IPS-20b (cell line): ENCODE results near the gene ADGRE3.
"Not testable (repeated sequence)": the region's sequence is repeated elsewhere in the genome, so short reads cannot be mapped to it uniquely, and the experiment has no call there.

Experiments used
- H3K27ac ChIP-seq: one replicate; pipeline ENCODE4 v1.5.1; 2013; ENCODE audit warnings: low read length
- H3K27me3 ChIP-seq: 2 replicates; pipeline ENCODE4 v1.6.1; 2013; ENCODE audit warnings: mild to moderate bottlenecking, low read length, inconsistent platforms; ENCODE audit not compliant: insufficient read depth
- H3K36me3 ChIP-seq: 2 replicates; pipeline ENCODE4 v1.6.1; 2013; ENCODE audit warnings: low read depth, mild to moderate bottlenecking, inconsistent platforms, low read length, moderate library complexity; ENCODE audit not compliant: insufficient read depth
- H3K4me1 ChIP-seq: 2 replicates; pipeline ENCODE4 v1.6.1; 2013; ENCODE audit warnings: mild to moderate bottlenecking, control low read depth, inconsistent platforms, low read length, moderate library complexity; ENCODE audit not compliant: insufficient read depth
- H3K4me3 ChIP-seq: 2 replicates; pipeline ENCODE4 v1.5.1; 2013; ENCODE audit warnings: mild to moderate bottlenecking, low read length, inconsistent platforms
- H3K9ac ChIP-seq: 2 replicates; pipeline ENCODE4 v1.6.1; 2013; ENCODE audit warnings: low read depth, mild to moderate bottlenecking, inconsistent platforms, low read length, moderate library complexity
- H3K9me3 ChIP-seq: 2 replicates; pipeline ENCODE4 v1.6.1; 2013; ENCODE audit warnings: mild to moderate bottlenecking, low read depth, low read length, inconsistent platforms; ENCODE audit not compliant: insufficient read depth

Gene ADGRE3

GRCh38 chr19:14619404-14619803, 55.2 kb downstream of the ADGRE3 start:
- H3K27ac ChIP-seq = no peak overlapping the region
- H3K4me3 ChIP-seq = no peak overlapping the region
- no peaks in the 10 kb centered on the region for H3K27me3 ChIP-seq
- no peaks in the 10 kb centered on the region for H3K36me3 ChIP-seq
- H3K4me1 ChIP-seq = no peaks in the 10 kb centered on the region
- H3K9me3 ChIP-seq = peaks cover 14% of the 10 kb centered on the region
- H3K9ac ChIP-seq = no peak overlapping the region

DNA sequence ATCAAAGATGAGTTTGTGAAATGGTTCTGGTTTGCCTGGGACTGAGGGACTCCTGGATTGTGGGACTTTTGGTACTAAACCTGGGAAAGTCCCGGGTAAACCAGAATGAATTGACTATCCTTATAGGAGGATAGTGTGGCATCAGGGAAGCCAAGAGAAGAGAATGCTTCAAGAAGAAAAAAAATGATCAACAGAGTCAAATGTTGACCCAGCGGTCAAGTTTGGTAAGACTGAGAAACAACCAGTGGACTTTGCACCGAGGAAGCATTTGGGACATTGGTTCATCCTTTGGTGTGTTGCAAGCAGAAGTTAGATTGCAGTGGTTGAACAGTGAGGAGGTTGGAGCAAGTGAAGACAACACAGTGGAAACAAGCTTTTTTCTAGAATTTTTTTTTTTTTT, 58.2 kb downstream of the ADGRE3 start:
- Histone ChIP-seq H3K27me3 (no peaks in the 10 kb centered on the region), H3K9me3 (peaks cover 14% of the 10 kb centered on the region), H3K9ac (no peak overlapping the region), H3K4me3 (no peak overlapping the region), H3K36me3 (no peaks in the 10 kb centered on the region), H3K27ac (no peak overlapping the region), H3K4me1 (no peaks in the 10 kb centered on the region)

DNA sequence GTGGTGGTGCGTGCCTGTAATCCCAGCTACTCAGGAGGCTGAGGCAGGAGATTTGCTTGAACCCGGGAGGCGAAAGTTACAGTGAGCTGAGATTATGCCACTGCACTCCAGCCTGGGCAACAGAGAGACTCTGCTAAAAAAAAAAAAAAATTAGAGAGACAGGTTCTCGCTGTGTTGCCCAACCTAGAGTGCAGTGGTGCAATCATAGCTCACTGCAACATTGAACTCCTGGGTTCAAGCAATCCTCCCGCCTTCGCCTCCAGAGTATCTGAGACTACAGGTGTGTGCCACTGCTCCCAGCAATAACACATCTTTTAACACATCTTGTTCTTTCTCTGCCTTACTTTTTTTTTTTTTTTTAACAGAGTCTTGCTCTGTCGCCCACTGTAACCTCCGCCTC, 59.0 kb downstream of the ADGRE3 start:
- Histone ChIP-seq H3K36me3 (no peaks in the 10 kb centered on the region), H3K9ac (no peak overlapping the region), H3K27ac (no peak overlapping the region), H3K4me3 (no peak overlapping the region), H3K27me3 (no peaks in the 10 kb centered on the region), H3K9me3 (peaks cover 14% of the 10 kb centered on the region), H3K4me1 (no peaks in the 10 kb centered on the region)

DNA sequence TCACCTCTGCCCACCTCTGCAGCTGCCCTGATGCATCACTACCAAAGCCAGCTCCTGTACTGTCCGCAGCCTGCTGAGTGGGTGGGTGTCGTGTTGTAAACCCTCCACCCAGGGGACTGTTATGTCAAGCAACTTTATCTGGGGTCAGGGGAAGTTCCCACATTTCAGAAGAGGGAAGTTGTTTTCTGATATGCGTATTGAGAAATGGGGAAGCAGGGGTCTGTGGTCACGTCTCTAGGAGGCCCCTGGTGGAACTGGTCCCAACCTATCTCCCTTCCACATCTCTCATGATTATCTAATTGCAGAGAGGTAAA, 60.6 kb downstream of the ADGRE3 start:
- H3K4me3 ChIP-seq = no peak overlapping the region
- no peaks in the 10 kb centered on the region for H3K4me1 ChIP-seq
- H3K36me3 ChIP-seq = no peaks in the 10 kb centered on the region
- H3K27ac ChIP-seq = no peak overlapping the region
- peaks cover 7% of the 10 kb centered on the region for H3K9me3 ChIP-seq
- no peak overlapping the region for H3K9ac ChIP-seq
- H3K27me3 ChIP-seq = no peaks in the 10 kb centered on the region

DNA sequence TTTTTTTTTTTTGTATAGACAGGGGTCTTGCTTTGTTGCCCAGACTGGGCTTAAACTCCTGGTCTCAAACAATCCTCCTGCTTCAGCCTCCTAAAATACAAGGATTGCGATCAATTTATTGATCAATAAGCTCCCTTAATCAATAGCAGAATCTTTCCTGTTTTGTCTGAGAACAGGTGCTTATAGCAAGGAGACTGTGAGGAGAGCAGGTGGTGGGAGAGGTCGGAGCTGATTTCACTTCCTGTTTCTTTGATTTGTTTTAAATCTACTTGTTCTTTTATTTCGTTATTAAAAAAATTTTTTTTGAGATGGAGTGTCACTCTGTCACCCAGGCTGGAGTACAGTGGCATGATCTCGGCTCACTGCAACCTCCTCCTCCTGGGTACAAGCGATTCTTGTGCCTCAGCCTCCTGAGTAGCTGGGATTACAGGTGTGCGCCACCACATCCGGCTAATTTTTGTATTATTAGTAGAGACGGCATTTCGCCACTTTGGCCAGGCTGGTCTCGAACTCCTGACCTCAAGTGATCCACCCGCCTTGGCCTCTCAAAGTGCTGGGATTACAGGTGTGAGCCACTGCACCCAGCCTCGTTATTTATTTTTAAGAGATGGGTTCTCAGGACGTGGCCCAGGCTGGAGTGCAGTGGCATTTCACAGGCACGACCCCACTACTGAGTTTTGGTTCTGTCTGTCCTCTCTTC, 61.1 kb downstream of the ADGRE3 start:
- not testable (repeated sequence) for H3K27me3 ChIP-seq, H3K36me3 ChIP-seq, H3K4me3 ChIP-seq, H3K9ac ChIP-seq, H3K9me3 ChIP-seq, H3K4me1 ChIP-seq, H3K27ac ChIP-seq

DNA sequence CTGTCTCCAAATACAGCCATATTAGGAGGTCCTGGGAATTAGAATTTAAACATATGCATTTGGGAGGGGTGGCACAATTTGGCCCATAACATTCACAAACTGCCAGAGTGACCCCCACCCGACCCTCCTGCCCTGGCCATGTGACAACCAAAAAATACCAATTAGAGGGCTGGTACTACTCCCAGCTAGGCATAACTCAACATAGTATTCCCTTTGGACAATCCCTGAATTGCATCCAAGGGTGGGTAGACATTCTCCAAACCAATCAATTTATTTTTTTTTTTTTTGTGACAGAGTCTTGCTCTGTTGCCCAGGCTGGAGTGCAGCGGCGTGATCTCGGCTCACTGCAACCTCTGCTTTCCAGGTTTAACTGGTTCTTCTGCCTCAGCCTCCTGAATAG, 62.0 kb downstream of the ADGRE3 start:
- no peak overlapping the region for H3K4me3 ChIP-seq
- H3K4me1 ChIP-seq = no peaks in the 10 kb centered on the region
- no peak overlapping the region for H3K9ac ChIP-seq
- peaks cover 7% of the 10 kb centered on the region; the same call in 1 of the 2 replicates for H3K9me3 ChIP-seq
- H3K27me3 ChIP-seq = no peaks in the 10 kb centered on the region
- no peaks in the 10 kb centered on the region for H3K36me3 ChIP-seq
- H3K27ac ChIP-seq = no peak overlapping the region

DNA sequence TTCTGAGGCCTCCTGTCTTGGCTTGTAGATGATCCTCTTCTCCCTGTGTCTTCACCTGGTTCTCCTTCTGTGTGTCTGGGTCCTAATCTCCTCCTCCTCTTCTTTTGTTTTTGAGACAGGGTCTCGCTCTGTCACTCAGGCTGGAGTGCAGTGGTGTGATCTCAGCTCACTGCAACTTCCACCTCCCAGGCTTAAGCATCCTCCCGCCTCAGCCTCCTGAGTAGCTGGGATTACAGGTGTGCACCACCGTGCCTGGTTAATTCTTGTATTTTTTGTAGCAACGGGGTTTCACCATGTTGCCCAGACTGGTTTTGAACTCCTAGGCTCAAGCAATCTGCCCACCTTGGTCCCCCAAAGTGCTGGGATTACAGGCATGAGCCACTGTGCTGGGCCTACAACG, 62.4 kb downstream of the ADGRE3 start:
- not testable (repeated sequence) for H3K27me3 ChIP-seq, H3K9me3 ChIP-seq, H3K27ac ChIP-seq, H3K4me1 ChIP-seq, H3K4me3 ChIP-seq, H3K36me3 ChIP-seq, H3K9ac ChIP-seq

- no peak overlapping the region for H3K9ac ChIP-seq
- peaks cover 1% of the 10 kb centered on the region; the same call in 1 of the 2 replicates for H3K9me3 ChIP-seq
- no peaks in the 10 kb centered on the region for H3K36me3 ChIP-seq
- H3K4me3 ChIP-seq = no peak overlapping the region
- no peaks in the 10 kb centered on the region for H3K4me1 ChIP-seq
- no peaks in the 10 kb centered on the region for H3K27me3 ChIP-seq
- H3K27ac ChIP-seq = no peak overlapping the region
These were observed 63.6 kb downstream of the ADGRE3 start for GRCh38 chr19:14611051-14611450.

- Histone ChIP-seq H3K9ac (no peak overlapping the region), H3K27ac (no peak overlapping the region), H3K36me3 (no peaks in the 10 kb centered on the region), H3K9me3 (peaks cover 9% of the 10 kb centered on the region; the same call in 1 of the 2 replicates), H3K27me3 (no peaks in the 10 kb centered on the region), H3K4me3 (no peak overlapping the region), H3K4me1 (no peaks in the 10 kb centered on the region)
These were observed 68.0 kb downstream of the ADGRE3 start for GRCh38 chr19:14606627-14607026.

- peaks cover 9% of the 10 kb centered on the region; the same call in 1 of the 2 replicates for H3K9me3 ChIP-seq
- H3K4me3 ChIP-seq = no peak overlapping the region
- H3K36me3 ChIP-seq = no peaks in the 10 kb centered on the region
- H3K4me1 ChIP-seq = no peaks in the 10 kb centered on the region
- H3K27me3 ChIP-seq = no peaks in the 10 kb centered on the region
- H3K27ac ChIP-seq = no peak overlapping the region
- H3K9ac ChIP-seq = no peak overlapping the region
These were observed 70.7 kb downstream of the ADGRE3 start for GRCh38 chr19:14603990-14604387.

DNA sequence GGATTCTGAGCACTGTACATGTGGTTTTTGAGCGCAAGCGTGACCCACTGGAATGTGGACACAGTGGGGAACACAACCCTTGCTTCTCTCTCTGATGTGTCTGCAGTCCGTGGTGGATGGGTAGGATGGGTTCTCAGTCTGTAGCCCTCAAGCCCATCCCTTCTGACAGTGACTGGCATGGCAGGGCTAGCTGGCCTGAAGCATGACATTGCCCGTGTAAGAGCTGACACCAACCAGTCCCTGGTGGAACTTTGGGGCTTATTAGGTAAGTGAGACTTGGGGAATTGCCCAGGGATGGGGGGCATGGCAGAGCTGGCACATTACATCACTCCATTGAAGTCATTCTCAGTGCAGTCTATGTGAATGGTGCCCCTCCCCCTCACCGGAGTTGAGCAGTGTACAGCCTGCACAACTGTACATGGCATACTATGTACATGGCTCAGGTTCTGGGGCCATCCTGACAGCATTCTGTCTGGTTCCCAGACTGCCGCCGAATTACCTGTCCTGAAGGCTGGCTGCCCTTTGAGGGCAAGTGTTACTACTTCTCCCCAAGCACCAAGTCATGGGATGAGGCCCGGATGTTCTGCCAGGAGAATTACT, 75.0 kb downstream of the ADGRE3 start:
- H3K27me3 ChIP-seq = no peaks in the 10 kb centered on the region
- H3K4me1 ChIP-seq = no peaks in the 10 kb centered on the region

DNA sequence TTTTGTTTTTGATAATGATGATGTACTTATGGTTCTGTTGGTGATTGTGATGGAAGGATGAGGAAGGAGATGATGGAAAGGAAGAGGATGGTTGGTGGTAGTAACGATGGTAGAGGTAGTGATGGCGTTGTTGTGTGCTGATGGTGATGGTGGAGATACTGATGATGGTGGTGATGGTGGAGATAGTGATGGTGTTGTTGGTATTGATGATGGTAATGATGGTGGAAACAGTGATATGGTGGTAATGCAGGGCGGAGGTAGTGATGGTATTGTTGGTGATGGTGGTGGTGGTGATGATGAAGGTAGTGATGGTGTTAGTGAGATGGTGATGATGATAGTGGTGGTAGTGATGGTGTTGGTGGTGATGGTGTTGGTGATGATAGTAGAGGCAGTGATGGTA, 79.1 kb downstream of the ADGRE3 start:
- H3K4me3 ChIP-seq = no peak overlapping the region; the same call in 1 of the 2 replicates
- H3K4me1 ChIP-seq = no peaks in the 10 kb centered on the region
- H3K36me3 ChIP-seq = no peaks in the 10 kb centered on the region
- no peaks in the 10 kb centered on the region for H3K27me3 ChIP-seq
- peaks cover 21% of the 10 kb centered on the region for H3K9me3 ChIP-seq
- no peak overlapping the region for H3K27ac ChIP-seq
- no peak overlapping the region for H3K9ac ChIP-seq

More for the DNA sequence above, 75.0 kb downstream of the ADGRE3 start:
- no peak overlapping the region for H3K27ac ChIP-seq
- no peaks in the 10 kb centered on the region for H3K36me3 ChIP-seq
- no peak overlapping the region for H3K4me3 ChIP-seq
- H3K9me3 ChIP-seq = peaks cover 29% of the 10 kb centered on the region
- no peak overlapping the region for H3K9ac ChIP-seq
